H1 (cell line): ENCODE measurements around the gene HELZ2. TPM values are rescaled to one million over a fixed set of nuclear protein-coding genes. Genes with fewer than 3 reads are reported as not detected.

Experiments
- CTCF ChIA-PET: fragments of 300-600 bp; sonication (Branson Sonifier 250); formaldehyde crosslinking; loops from one replicate; lab custom pipeline; 2021; ENCODE audit not compliant: partially characterized antibody; lab: Charles Lee
- POLR2A ChIA-PET: fragments of 300-600 bp; sonication (Branson Sonifier 250); formaldehyde crosslinking; loops from one replicate; lab custom pipeline; 2021; ENCODE audit warnings: inconsistent platforms; ENCODE audit not compliant: partially characterized antibody; lab: Charles Lee
- DNase-seq, 2 experiments: peaks; one replicate each; pipeline versions ENCODE4 v3.0.0 to v3.0.0-alpha.2; 2010 to 2022; ENCODE audit warnings: low spot score in 2 of 2, low read depth in 1 of 2, mixed read lengths in 1 of 2
- FAIRE-seq: peaks from 2 replicates; lab custom pipeline; 2011; peaks lifted over from hg19 to GRCh38; lab: Jason Lieb, UNC
- H2AFZ ChIP-seq: 2 replicates; pipeline ENCODE4 v1.8.1; 2012; ENCODE audit warnings: low read length, inconsistent platforms
- H2AK5ac ChIP-seq: 2 replicates; pipeline ENCODE4 v1.6.1; 2013; ENCODE audit warnings: low read depth, low read length
- H2BK120ac ChIP-seq: replicated peaks from 2 replicates; pipeline ENCODE3; 2013; ENCODE audit warnings: low read depth, low read length, inconsistent platforms
- H2BK12ac ChIP-seq: 2 replicates; pipeline ENCODE4 v1.6.1; 2013; ENCODE audit warnings: low read depth, low read length
- H2BK15ac ChIP-seq: 2 replicates; pipeline ENCODE4 v1.6.1; 2013; ENCODE audit warnings: low read length
- H2BK20ac ChIP-seq: 2 replicates; pipeline ENCODE4 v1.6.1; 2013; ENCODE audit warnings: low read length
- H2BK5ac ChIP-seq: 2 replicates; pipeline ENCODE4 v1.6.1; 2013; ENCODE audit warnings: low read depth, low read length
- H3K14ac ChIP-seq: 2 replicates; pipeline ENCODE4 v1.6.1; 2013; ENCODE audit warnings: inconsistent platforms; ENCODE audit not compliant: insufficient read length
- H3K18ac ChIP-seq: 2 replicates; pipeline ENCODE4 v1.6.1; 2013; ENCODE audit warnings: low read length; ENCODE audit errors: extremely low read depth
- H3K23ac ChIP-seq: 2 replicates; pipeline ENCODE4 v1.6.1; 2013; ENCODE audit warnings: inconsistent platforms; ENCODE audit not compliant: insufficient read length
- H3K23me2 ChIP-seq: 2 replicates; pipeline ENCODE4 v1.6.1; 2013; ENCODE audit warnings: low read depth, low read length
- H3K27ac ChIP-seq: 2 replicates; pipeline ENCODE4 v1.6.1; 2011; ENCODE audit warnings: low read depth, low read length, inconsistent platforms
- H3K27me3 ChIP-seq, 4 experiments: replicated peaks in 1 of 4; 1 replicate in 1 of 4; 2 replicates in 3 of 4; pipeline versions ENCODE4 v1.6.1 to v1.8.1; 2011 to 2013; ENCODE audit warnings: low read length in 3 of 4, mild to moderate bottlenecking in 3 of 4, inconsistent platforms in 2 of 4, mixed read lengths in 2 of 4, moderate library complexity in 1 of 4; ENCODE audit not compliant: control insufficient read depth in 3 of 4, insufficient read depth in 3 of 4; ENCODE audit errors: extremely low read depth in 1 of 4
- H3K36me3 ChIP-seq, 4 experiments: 2 replicates each; pipeline versions ENCODE4 v1.6.1 to v1.8.1; 2011 to 2013; ENCODE audit warnings: mild to moderate bottlenecking in 4 of 4, low read length in 3 of 4, moderate library complexity in 2 of 4, control low read depth in 1 of 4, inconsistent platforms in 1 of 4; ENCODE audit not compliant: insufficient read depth in 4 of 4, control insufficient read depth in 2 of 4
- H3K4ac ChIP-seq: replicated peaks from 2 replicates; pipeline ENCODE3; 2013; ENCODE audit warnings: low read length, low read depth, mixed read lengths, inconsistent platforms; ENCODE audit not compliant: insufficient read length
- H3K4me1 ChIP-seq, 4 experiments: replicated peaks in 1 of 4; 1 replicate in 1 of 4; 2 replicates in 3 of 4; pipeline versions ENCODE4 v1.6.1 to v1.8.1; 2011 to 2013; ENCODE audit warnings: low read length in 3 of 4, inconsistent platforms in 2 of 4, mixed read lengths in 1 of 4; ENCODE audit not compliant: insufficient read depth in 4 of 4, control insufficient read depth in 3 of 4
- H3K4me2 ChIP-seq, 2 experiments: 2 replicates each; pipeline versions ENCODE4 v1.6.1 to v1.8.1; 2011 to 2013; ENCODE audit warnings: low read depth in 2 of 2, low read length in 2 of 2, control low read depth in 1 of 2, inconsistent platforms in 1 of 2, mild to moderate bottlenecking in 1 of 2; ENCODE audit not compliant: insufficient read depth in 1 of 2
- H3K4me3 ChIP-seq, 4 experiments: fragments of 200-600, 300-600 bp in 1 of 4; sonication (generic), shearing (Covaris generic), sonication (Bioruptor Twin) in 1 of 4; 2 replicates each; pipeline versions ENCODE4 v1.5.1 to v1.8.1; 2011 to 2016; ENCODE audit warnings: low read length in 4 of 4, low read depth in 3 of 4, control low read depth in 2 of 4, inconsistent platforms in 2 of 4, mild to moderate bottlenecking in 2 of 4, mixed read lengths in 1 of 4, moderate library complexity in 1 of 4; ENCODE audit not compliant: insufficient read depth in 2 of 4; ENCODE audit errors: extremely low read depth in 1 of 4
- H3K56ac ChIP-seq: replicated peaks from 2 replicates; pipeline ENCODE3; 2013; ENCODE audit warnings: low read depth, mild to moderate bottlenecking, mixed read lengths, low read length, inconsistent platforms; ENCODE audit not compliant: insufficient read length
- H3K79me1 ChIP-seq: 2 replicates; pipeline ENCODE4 v1.6.1; 2013; ENCODE audit warnings: low read depth, low read length, control low read depth
- H3K79me2 ChIP-seq, 2 experiments: 2 replicates each; pipeline versions ENCODE4 v1.6.1 to v1.8.1; 2012 to 2013; ENCODE audit warnings: low read length in 2 of 2, mild to moderate bottlenecking in 2 of 2, inconsistent platforms in 1 of 2; ENCODE audit not compliant: insufficient read depth in 2 of 2, control insufficient read depth in 1 of 2
- H3K9ac ChIP-seq, 4 experiments: replicated peaks in 1 of 4; 1 replicate in 1 of 4; 2 replicates in 3 of 4; pipeline versions ENCODE4 v1.6.1 to v1.8.1; 2011 to 2013; ENCODE audit warnings: low read depth in 3 of 4, low read length in 3 of 4, control low read depth in 2 of 4, mild to moderate bottlenecking in 2 of 4, moderate library complexity in 2 of 4, inconsistent platforms in 1 of 4; ENCODE audit errors: extremely low read depth in 1 of 4
- H3K9me3 ChIP-seq, 2 experiments: 2 replicates each; pipeline versions ENCODE4 v1.6.1 to v1.8.1; 2012 to 2013; ENCODE audit warnings: mild to moderate bottlenecking in 2 of 2, moderate library complexity in 2 of 2, control low read depth in 1 of 2, inconsistent platforms in 1 of 2, low read depth in 1 of 2, low read length in 1 of 2, mixed read lengths in 1 of 2; ENCODE audit not compliant: insufficient read depth in 2 of 2
- H4K20me1 ChIP-seq, 2 experiments: replicated peaks in 1 of 2; 2 replicates each; pipeline versions ENCODE3 to v1.8.1; 2011 to 2013; ENCODE audit warnings: inconsistent platforms in 2 of 2, low read length in 2 of 2, mild to moderate bottlenecking in 1 of 2; ENCODE audit not compliant: insufficient read depth in 2 of 2, control insufficient read depth in 1 of 2
- H4K5ac ChIP-seq: 2 replicates; pipeline ENCODE4 v1.6.1; 2013; ENCODE audit warnings: low read length, low read depth, mixed read lengths, inconsistent platforms; ENCODE audit not compliant: insufficient read length
- H4K8ac ChIP-seq: 2 replicates; pipeline ENCODE4 v1.8.0; 2013; ENCODE audit warnings: mild to moderate bottlenecking, moderate library complexity, low read length, inconsistent platforms; ENCODE audit not compliant: insufficient read depth; ENCODE audit errors: extremely low read depth
- H4K91ac ChIP-seq: replicated peaks from 2 replicates; pipeline ENCODE3; 2013; ENCODE audit warnings: low read length, mixed read lengths, inconsistent platforms; ENCODE audit not compliant: insufficient read length
- CTCF ChIP-seq, 3 experiments: IDR thresholded peaks; 1 replicate in 2 of 3; 2 replicates in 1 of 3; pipeline versions ENCODE4 v1.5.1 to v1.6.1; 2011; ENCODE audit warnings: low read length in 3 of 3, mild to moderate bottlenecking in 3 of 3, inconsistent platforms in 2 of 3, low read depth in 1 of 3, moderate library complexity in 1 of 3; ENCODE audit not compliant: insufficient read depth in 1 of 3; ENCODE audit errors: control extremely low read depth in 1 of 3
- NANOG ChIP-seq: IDR thresholded peaks from 2 replicates; pipeline ENCODE4 v1.6.1; 2011; ENCODE audit warnings: low read length, low read depth, mild to moderate bottlenecking, inconsistent platforms; ENCODE audit not compliant: insufficient read depth, poor library complexity, severe bottlenecking
- WGBS, 2 experiments: shearing (Covaris generic) in 1 of 2; methylation state at CpG; one replicate each; pipeline versions ENCODE4 v1.1.6 to v1.1.7; 2013 to 2015; ENCODE audit warnings: low lambda C conversion rate in 2 of 2, mixed read lengths in 2 of 2, inconsistent platforms in 1 of 2, low coverage in 1 of 2, missing lambda C conversion rate in 1 of 2; ENCODE audit not compliant: insufficient replicate concordance in 2 of 2, insufficient coverage in 1 of 2, insufficient read length in 1 of 2; ENCODE audit errors: extremely low coverage in 1 of 2, missing lambda C conversion rate in 1 of 2; 5-methylcytosine and 5-hydroxymethylcytosine counted together
- polyA plus RNA-seq, 7 experiments: library from polyadenylated mRNA; depleted of rRNA in 3 of 7; stranded (reverse) in 5 of 7; unstranded in 2 of 7; fragments of >200 nt in 5 of 7; fragments of 200-250 nt in 2 of 7; gene quantifications; 1 replicate in 5 of 7; 2 replicates in 1 of 7; 4 replicates in 1 of 7; pipeline versions ENCODE4 v1.2.1 to v1.2.3, GENCODE V29; 2011 to 2013; ENCODE audit warnings: missing spikeins in 2 of 7, mixed read lengths in 2 of 7
- total RNA-seq: library from RNA; stranded (reverse); fragmentation: NEBNext Ultra II Directional; extraction: Animal tissue kit (Norgen Biotek cat#: 25700); gene quantifications from 2 replicates; pipeline ENCODE4 v1.2.1, GENCODE V29; 2021

HELZ2 gene
- total and polyA plus RNA-seq, 2 of the 8 experiments (the other 6 are each of a cell fraction or from before 2014, with no cell fraction given), result 7.9 to 17.5 TPM

- DNase-seq, result no peak
- CTCF ChIA-PET, result interaction anchor here (0.5 to 1.7 kb wide), 4 partner anchors 11 to 325 kb away, joined by 3 to 5 read pairs (median 4); no protein-coding TSS in a partner anchor
- WGBS, 2 experiments, result 89% methylated on average over 22 of the region's 22 CpGs; no CpG with 5 or more reads in 1 of the 2 experiments
- no peak overlapping the region for H3K27ac ChIP-seq
- no peak overlapping the region for H3K56ac ChIP-seq
- no peak overlapping the region for H2AFZ ChIP-seq
- no peak overlapping the region for H3K18ac ChIP-seq
- no peak for FAIRE-seq
- H2BK12ac ChIP-seq, result no peak overlapping the region
- H3K14ac ChIP-seq, result no peak overlapping the region
- H4K8ac ChIP-seq, result no peak overlapping the region
- H2BK20ac ChIP-seq, result no peak overlapping the region
- H2BK15ac ChIP-seq, result no peak overlapping the region
- H2AK5ac ChIP-seq, result no peak overlapping the region
- peaks cover 0 to 13% (median under 1%) of the 10 kb centered on the region in 4 experiments; a peak in 3 of 8 replicates for H3K36me3 ChIP-seq
- H3K23me2 ChIP-seq, result no peaks in the 10 kb centered on the region
- no peak overlapping the region for H2BK5ac ChIP-seq
- H3K9me3 ChIP-seq, result no peaks in the 10 kb centered on the region
- H3K79me2 ChIP-seq, result no peaks in the 10 kb centered on the region
- TF ChIP-seq NANOG, result no peak
- no peak for TF ChIP-seq CTCF (IDR thresholded peaks at IDR 0.05; ENCODE audit: control extremely low read depth in 1 of 3, insufficient read depth in 1 of 3, low read depth in 1 of 3, low read length in 3 of 3)
- H3K79me1 ChIP-seq, result no peaks in the 10 kb centered on the region
- H3K9ac ChIP-seq, result no peak overlapping the region
- peaks cover 0 to 8% of the 10 kb centered on the region in 2 experiments for H4K20me1 ChIP-seq
- no peak overlapping the region for H3K4me3 ChIP-seq
- H3K4me1 ChIP-seq, result no peaks in the 10 kb centered on the region
- POLR2A ChIA-PET, result interaction anchor here (0.6 kb wide), 1 partner anchor 399 kb away, joined by 4 read pairs; no protein-coding TSS in a partner anchor
- no peak overlapping the region for H3K4ac ChIP-seq
- no peak overlapping the region for H2BK120ac ChIP-seq
- H4K91ac ChIP-seq, result no peak overlapping the region
- H3K4me2 ChIP-seq, result no peak overlapping the region
- no peaks in the 10 kb centered on the region for H3K27me3 ChIP-seq
- no peak overlapping the region for H4K5ac ChIP-seq
- no peak overlapping the region for H3K23ac ChIP-seq
These were observed 11.9 kb upstream of the HELZ2 start for GRCh38 chr20:63585616-63586565.
